ENCODE measurements around the gene AIDA. TPM values are rescaled to one million over a fixed set of nuclear protein-coding genes. Genes with fewer than 3 reads are reported as not detected.

The AIDA gene
- total RNA-seq, 6 donors from 2014 or later: 29.1 to 104 (median 65.0) TPM

DNA sequence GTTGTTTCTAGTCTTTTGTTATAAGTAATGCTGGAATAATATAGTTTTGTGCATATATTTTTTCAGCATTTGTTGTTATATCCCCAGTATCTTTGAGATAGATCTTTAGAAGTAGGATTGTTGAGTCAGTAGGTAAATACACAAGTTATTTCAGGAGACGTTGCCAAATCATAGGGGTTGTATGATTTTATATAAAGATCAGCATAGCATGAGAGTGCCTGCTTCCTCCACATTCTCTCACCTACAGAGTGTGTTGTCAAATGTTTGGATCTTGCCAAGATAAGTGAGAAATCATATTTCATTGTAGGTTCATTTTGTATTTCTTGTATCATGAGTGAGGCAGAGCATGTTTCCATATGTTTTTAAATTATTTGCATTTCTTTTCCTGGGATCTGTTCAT is 69.8 kb downstream of the AIDA start:
- ATAC-seq (ENCODE audit: low FRiP score in 2 of 2): no peak
- no peak for DNase-seq
- 69 to 84% methylated on average over 1 of the region's 1 CpG for WGBS, 2 donors
- Histone ChIP-seq H3K4me1 (peaks cover 13 to 16% (median 15%) of the 10 kb centered on the region in 4 donors), H3K9me3 (no peaks in the 10 kb centered on the region), H3K4me3 (no peak overlapping the region), H3K36me3 (peaks cover 0 to 36% (median 2%) of the 10 kb centered on the region in 4 donors), H3K27me3 (no peaks in the 10 kb centered on the region), H3K27ac (no peak overlapping the region)
- TF ChIP-seq EP300 (IDR thresholded peaks at IDR 0.05) (no peak), POLR2A (IDR thresholded peaks at IDR 0.05) (no peak), POLR2AphosphoS5 (IDR thresholded peaks at IDR 0.05) (no peak)
- TF ChIP-seq, protein P1, sequence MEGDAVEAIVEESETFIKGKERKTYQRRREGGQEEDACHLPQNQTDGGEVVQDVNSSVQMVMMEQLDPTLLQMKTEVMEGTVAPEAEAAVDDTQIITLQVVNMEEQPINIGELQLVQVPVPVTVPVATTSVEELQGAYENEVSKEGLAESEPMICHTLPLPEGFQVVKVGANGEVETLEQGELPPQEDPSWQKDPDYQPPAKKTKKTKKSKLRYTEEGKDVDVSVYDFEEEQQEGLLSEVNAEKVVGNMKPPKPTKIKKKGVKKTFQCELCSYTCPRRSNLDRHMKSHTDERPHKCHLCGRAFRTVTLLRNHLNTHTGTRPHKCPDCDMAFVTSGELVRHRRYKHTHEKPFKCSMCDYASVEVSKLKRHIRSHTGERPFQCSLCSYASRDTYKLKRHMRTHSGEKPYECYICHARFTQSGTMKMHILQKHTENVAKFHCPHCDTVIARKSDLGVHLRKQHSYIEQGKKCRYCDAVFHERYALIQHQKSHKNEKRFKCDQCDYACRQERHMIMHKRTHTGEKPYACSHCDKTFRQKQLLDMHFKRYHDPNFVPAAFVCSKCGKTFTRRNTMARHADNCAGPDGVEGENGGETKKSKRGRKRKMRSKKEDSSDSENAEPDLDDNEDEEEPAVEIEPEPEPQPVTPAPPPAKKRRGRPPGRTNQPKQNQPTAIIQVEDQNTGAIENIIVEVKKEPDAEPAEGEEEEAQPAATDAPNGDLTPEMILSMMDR (IDR thresholded peaks at IDR 0.05): no peak

DNA sequence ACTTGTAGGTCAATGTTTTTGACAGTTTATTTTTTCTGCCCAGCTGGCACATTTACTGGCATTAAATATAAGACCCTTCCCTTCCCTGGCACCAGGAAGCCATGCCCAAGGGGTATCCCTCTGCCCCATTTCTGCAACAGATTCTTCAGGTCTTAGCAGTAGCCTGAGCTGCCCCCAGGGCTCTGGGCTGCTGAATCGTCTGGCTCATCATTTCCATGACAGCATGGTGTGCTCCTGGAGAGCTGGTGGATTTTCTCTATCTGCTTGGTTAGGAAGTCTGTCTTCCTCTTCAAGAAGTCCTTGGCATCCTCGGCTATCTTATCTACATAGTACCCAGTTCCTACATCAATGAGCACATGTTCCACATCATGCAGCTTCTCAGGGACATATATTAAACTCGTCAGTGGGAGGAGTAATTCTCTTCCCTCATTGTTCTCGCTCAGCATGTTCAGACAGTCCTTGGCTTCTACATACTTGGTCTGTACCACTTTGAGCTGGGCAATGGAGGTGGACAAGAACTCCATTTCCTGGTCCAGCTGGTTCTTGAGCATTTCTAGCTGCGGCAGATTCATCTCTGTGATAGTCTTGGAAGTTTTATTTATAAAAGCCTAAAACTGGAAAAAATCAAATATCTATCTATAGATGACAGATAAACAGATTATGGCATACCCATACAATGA is 70.9 kb downstream of the AIDA start:
- 74% methylated on average over 5 of the region's 5 CpGs for WGBS, 2 donors
- H3K4me3 ChIP-seq: no peak overlapping the region
- ATAC-seq (ENCODE audit: low FRiP score in 2 of 2) (no peak), DNase-seq (no peak)
- H3K9me3 ChIP-seq: no peaks in the 10 kb centered on the region
- H3K27me3 ChIP-seq: no peaks in the 10 kb centered on the region
- no peak for TF ChIP-seq POLR2AphosphoS5 (IDR thresholded peaks at IDR 0.05)
- no peak for TF ChIP-seq EP300 (IDR thresholded peaks at IDR 0.05)
- TF ChIP-seq, protein P1 (IDR thresholded peaks at IDR 0.05): no peak
- H3K4me1 ChIP-seq: peaks cover 13 to 16% (median 15%) of the 10 kb centered on the region in 4 donors
- no peak overlapping the region for H3K27ac ChIP-seq
- peaks cover 0 to 31% (median 0%) of the 10 kb centered on the region in 4 donors for H3K36me3 ChIP-seq

DNA sequence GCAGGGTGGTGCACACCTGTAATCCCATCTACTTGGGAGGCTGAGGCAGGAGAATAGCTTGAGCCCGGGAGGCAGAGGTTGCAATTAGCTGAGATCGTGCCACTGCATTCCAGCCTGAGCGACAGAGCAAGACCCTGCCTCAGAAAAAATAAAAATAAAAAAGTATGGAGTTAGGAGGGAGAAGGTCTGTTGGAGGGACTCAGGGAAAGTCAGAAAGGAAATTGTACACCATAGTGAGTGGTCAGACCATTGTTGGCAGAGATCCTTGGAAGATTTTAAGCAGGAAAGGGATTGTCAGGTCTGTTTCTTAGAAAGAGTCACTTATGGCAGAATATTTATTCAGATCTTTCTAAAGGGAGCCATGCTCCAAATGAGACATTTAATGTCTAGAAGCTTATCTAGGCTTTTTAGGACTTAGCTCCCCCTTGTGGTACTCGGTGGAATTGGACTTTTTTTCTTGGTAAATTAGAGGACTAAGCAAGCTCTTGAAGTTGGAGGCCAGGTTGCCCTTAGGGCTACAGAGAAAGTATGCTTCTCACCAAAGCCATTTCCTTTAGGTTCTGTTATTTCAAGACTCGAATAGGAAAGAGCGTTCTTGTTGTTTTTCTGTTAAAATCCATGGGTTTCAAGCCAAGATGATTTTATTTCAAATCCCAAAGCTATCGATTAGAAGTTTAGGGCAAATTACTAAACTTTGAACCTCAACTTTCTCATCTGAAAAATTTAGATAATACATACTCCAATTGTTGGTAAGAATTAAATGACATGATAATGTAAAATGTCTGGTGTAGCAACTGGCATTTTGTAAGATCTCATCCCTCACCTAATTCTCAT is 77.9 kb downstream of the AIDA start:
- Histone ChIP-seq H3K4me3 (no peak overlapping the region), H3K27ac (no peak overlapping the region), H3K9me3 (no peaks in the 10 kb centered on the region), H3K27me3 (no peaks in the 10 kb centered on the region), H3K4me1 (no peaks in the 10 kb centered on the region), H3K36me3 (peaks cover 0 to 74% (median 30%) of the 10 kb centered on the region in 4 donors)
- DNase-seq (peak in 1 of 2 donors; percentile 33), ATAC-seq (ENCODE audit: low FRiP score in 2 of 2) (peak; percentile 77 to 91)
- no peak for TF ChIP-seq EP300 (IDR thresholded peaks at IDR 0.05)
- no peak for TF ChIP-seq POLR2AphosphoS5 (IDR thresholded peaks at IDR 0.05)
- TF ChIP-seq POLR2A (IDR thresholded peaks at IDR 0.05): no peak
- TF ChIP-seq, protein P1 (IDR thresholded peaks at IDR 0.05): peak; percentile 77 to 90 (median 84)
- 51 to 55% methylated on average over 7 of the region's 7 CpGs for WGBS, 2 donors

DNA sequence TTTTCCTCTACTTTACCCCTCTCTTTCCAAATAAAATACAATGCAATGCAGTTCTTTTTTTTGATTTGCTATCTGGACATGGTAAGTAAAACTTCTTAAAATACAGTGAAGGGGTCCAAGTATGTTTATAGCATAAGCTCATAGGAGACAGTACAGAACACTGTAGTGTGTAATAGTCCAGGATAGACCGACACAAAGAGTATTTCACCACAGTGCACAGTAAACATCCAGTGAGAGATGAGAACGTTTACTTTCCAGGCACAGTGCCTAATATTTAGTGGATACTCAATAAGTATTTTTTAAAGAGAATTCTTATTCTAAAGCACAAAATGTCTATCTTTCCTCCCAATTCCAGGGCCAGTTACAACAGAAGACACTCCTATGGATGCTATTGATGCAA is 79.5 kb downstream of the AIDA start:
- 55 to 68% methylated on average over 2 of the region's 2 CpGs for WGBS, 2 donors

More for the DNA sequence above, 79.5 kb downstream of the AIDA start:
- DNase-seq: no peak
- no peaks in the 10 kb centered on the region for H3K9me3 ChIP-seq
- no peak overlapping the region for H3K4me3 ChIP-seq
- no peaks in the 10 kb centered on the region for H3K27me3 ChIP-seq
- no peak overlapping the region for H3K27ac ChIP-seq
- H3K4me1 ChIP-seq: no peaks in the 10 kb centered on the region
- H3K36me3 ChIP-seq: peaks cover 0 to 77% (median 45%) of the 10 kb centered on the region in 4 donors
- TF ChIP-seq, protein P1 (IDR thresholded peaks at IDR 0.05): no peak
- TF ChIP-seq POLR2A (IDR thresholded peaks at IDR 0.05): no peak
- TF ChIP-seq POLR2AphosphoS5 (IDR thresholded peaks at IDR 0.05): no peak
- ATAC-seq (ENCODE audit: low FRiP score in 2 of 2): no peak
